Anterior cingulate cortex (tissue), 58 donors: ENCODE data around the gene BAD.

ENCODE experiments used
- DNase-seq, 58 donors: peaks; one replicate each; lab custom pipeline; 2025; lab: John Stamatoyannopoulos, UW

Gene BAD

GRCh38 chr11:64220798-64221197, 63.7 kb downstream of the BAD start:
- DNase-seq, result no peak

GRCh38 chr11:64220271-64220670, 64.2 kb downstream of the BAD start:
- no peak for DNase-seq
